ENCODE data around the gene PHACTR4.

GRCh38 chr1:28480308-28480707, 110.8 kb downstream of the PHACTR4 start:
- TF ChIP-seq CTCF (IDR thresholded peaks at IDR 0.05) = no peak
- no peak for TF ChIP-seq POLR2AphosphoS5 (IDR thresholded peaks at IDR 0.05)
- TF ChIP-seq POLR2A (IDR thresholded peaks at IDR 0.05) = no peak

Measured in sigmoid colon (tissue), 4 donors.